Regular cardiac myocyte (primary cell): ENCODE data around the gene ECT2. TPM values are rescaled to one million over a fixed set of nuclear protein-coding genes. Genes with fewer than 3 reads are reported as not detected.

Experiments used
- total RNA-seq: library from RNA; depleted of rRNA; stranded (reverse); fragments of >200 nt; gene quantifications from 2 replicates; pipeline ENCODE4 v1.2.3, GENCODE V29; 2014

ECT2 gene, protein sequence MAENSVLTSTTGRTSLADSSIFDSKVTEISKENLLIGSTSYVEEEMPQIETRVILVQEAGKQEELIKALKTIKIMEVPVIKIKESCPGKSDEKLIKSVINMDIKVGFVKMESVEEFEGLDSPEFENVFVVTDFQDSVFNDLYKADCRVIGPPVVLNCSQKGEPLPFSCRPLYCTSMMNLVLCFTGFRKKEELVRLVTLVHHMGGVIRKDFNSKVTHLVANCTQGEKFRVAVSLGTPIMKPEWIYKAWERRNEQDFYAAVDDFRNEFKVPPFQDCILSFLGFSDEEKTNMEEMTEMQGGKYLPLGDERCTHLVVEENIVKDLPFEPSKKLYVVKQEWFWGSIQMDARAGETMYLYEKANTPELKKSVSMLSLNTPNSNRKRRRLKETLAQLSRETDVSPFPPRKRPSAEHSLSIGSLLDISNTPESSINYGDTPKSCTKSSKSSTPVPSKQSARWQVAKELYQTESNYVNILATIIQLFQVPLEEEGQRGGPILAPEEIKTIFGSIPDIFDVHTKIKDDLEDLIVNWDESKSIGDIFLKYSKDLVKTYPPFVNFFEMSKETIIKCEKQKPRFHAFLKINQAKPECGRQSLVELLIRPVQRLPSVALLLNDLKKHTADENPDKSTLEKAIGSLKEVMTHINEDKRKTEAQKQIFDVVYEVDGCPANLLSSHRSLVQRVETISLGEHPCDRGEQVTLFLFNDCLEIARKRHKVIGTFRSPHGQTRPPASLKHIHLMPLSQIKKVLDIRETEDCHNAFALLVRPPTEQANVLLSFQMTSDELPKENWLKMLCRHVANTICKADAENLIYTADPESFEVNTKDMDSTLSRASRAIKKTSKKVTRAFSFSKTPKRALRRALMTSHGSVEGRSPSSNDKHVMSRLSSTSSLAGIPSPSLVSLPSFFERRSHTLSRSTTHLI
- total RNA-seq: 25.7 and 61.3 TPM in 2 replicates

GRCh38 chr3:172750368-172751174 is at the start of gene ECT2:
Gene ECT2, plus strand, starts transcription at chr3:172750726. Its CDS starts 3,805 bp downstream, at chr3:172754531.

GRCh38 chr3:172710664-172711453 is 39.7 kb upstream of the ECT2 start, which contains the start of gene NCEH1:
Gene NCEH1, minus strand, starts transcription at chr3:172711067. Its CDS starts 83 bp downstream, at chr3:172710984.

Other genes with a start within 250 kb of the ECT2 start
- 0.96 and 2.3 TPM in 2 replicates for gene TNFSF10, start 227.3 kb upstream of the ECT2 start, total RNA-seq
- 19.2 and 53.1 TPM in 2 replicates for gene NCEH1, start 39.7 kb upstream of the ECT2 start, total RNA-seq